Measurements from ENCODE around the gene UNC5C. TPM values are rescaled to one million over a fixed set of nuclear protein-coding genes. Genes with fewer than 3 reads are reported as not detected.

Gene UNC5C
- total and polyA plus RNA-seq, 4 donors = 0.27 to 1.2 (median 0.78) TPM

DNA sequence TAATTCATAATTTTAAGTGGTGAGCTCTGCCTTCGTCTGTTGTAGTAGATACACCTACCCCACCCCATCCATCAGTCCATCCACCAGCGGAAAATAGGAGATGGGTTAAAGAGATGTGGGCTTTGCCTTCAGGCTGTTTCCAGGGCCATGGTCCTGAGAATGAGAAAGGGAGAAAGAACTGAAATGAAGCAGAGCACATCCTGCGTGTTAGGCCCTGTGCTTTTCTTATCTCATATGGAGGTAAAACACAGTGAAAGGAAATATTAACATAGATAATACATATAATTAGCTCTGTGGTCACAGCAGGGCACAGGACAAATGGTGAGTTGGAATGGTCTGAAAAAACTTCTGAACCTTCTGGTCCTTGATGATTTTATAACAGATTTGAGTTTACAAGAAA is 397.5 kb downstream of the UNC5C start:
- no peak overlapping the region for H3K4me3 ChIP-seq (ENCODE audit: low read depth in 1 of 3, low read length in 3 of 3)
- H3K9ac ChIP-seq (ENCODE audit: low read depth in 1 of 2, low read length in 2 of 2) = no peak overlapping the region
- 87% methylated on average over 3 of the region's 3 CpGs for WGBS
- TF ChIP-seq TAF1 (conservative IDR thresholded peaks at IDR 0.05) (no peak), RAD21 (IDR thresholded peaks at IDR 0.05) (no peak), SP1 (IDR thresholded peaks at IDR 0.05) (no peak), NR2F2 (IDR thresholded peaks at IDR 0.05) (no peak), EGR1 (IDR thresholded peaks at IDR 0.05; ENCODE audit: low read depth in 2 of 2) (no peak), FOXA1 (IDR thresholded peaks at IDR 0.05) (no peak), HNF4A (conservative IDR thresholded peaks at IDR 0.05) (no peak), FOXA2 (IDR thresholded peaks at IDR 0.05) (no peak), HNF4G (IDR thresholded peaks at IDR 0.05) (no peak), JUND (IDR thresholded peaks at IDR 0.05) (no peak), CTCF (IDR thresholded peaks at IDR 0.05; ENCODE audit: low read depth, low read length, missing input control) (no peak), YY1 (IDR thresholded peaks at IDR 0.05) (no peak), RXRA (IDR thresholded peaks at IDR 0.05) (no peak), ZBTB33 (IDR thresholded peaks at IDR 0.05) (no peak), GABPA (IDR thresholded peaks at IDR 0.05 in 1 of 2, conservative IDR thresholded peaks at IDR 0.05 in 1 of 2) (no peak)
- TF ChIP-seq, protein P1, sequence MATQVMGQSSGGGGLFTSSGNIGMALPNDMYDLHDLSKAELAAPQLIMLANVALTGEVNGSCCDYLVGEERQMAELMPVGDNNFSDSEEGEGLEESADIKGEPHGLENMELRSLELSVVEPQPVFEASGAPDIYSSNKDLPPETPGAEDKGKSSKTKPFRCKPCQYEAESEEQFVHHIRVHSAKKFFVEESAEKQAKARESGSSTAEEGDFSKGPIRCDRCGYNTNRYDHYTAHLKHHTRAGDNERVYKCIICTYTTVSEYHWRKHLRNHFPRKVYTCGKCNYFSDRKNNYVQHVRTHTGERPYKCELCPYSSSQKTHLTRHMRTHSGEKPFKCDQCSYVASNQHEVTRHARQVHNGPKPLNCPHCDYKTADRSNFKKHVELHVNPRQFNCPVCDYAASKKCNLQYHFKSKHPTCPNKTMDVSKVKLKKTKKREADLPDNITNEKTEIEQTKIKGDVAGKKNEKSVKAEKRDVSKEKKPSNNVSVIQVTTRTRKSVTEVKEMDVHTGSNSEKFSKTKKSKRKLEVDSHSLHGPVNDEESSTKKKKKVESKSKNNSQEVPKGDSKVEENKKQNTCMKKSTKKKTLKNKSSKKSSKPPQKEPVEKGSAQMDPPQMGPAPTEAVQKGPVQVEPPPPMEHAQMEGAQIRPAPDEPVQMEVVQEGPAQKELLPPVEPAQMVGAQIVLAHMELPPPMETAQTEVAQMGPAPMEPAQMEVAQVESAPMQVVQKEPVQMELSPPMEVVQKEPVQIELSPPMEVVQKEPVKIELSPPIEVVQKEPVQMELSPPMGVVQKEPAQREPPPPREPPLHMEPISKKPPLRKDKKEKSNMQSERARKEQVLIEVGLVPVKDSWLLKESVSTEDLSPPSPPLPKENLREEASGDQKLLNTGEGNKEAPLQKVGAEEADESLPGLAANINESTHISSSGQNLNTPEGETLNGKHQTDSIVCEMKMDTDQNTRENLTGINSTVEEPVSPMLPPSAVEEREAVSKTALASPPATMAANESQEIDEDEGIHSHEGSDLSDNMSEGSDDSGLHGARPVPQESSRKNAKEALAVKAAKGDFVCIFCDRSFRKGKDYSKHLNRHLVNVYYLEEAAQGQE (IDR thresholded peaks at IDR 0.05) = no peak
- TF ChIP-seq, protein P2, sequence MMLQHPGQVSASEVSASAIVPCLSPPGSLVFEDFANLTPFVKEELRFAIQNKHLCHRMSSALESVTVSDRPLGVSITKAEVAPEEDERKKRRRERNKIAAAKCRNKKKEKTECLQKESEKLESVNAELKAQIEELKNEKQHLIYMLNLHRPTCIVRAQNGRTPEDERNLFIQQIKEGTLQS (IDR thresholded peaks at IDR 0.05) = no peak
- TF ChIP-seq, protein P3, sequence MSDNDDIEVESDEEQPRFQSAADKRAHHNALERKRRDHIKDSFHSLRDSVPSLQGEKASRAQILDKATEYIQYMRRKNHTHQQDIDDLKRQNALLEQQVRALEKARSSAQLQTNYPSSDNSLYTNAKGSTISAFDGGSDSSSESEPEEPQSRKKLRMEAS (IDR thresholded peaks at IDR 0.05) = no peak
- H3K27me3 ChIP-seq (ENCODE audit: control insufficient read depth in 4 of 4, insufficient read depth in 4 of 4, low read length in 3 of 4) = no peaks in the 10 kb centered on the region
- H3K36me3 ChIP-seq (ENCODE audit: control insufficient read depth in 4 of 4, insufficient read depth in 3 of 4, low read depth in 1 of 4, low read length in 3 of 4) = no peaks in the 10 kb centered on the region
- H3K27ac ChIP-seq (ENCODE audit: low read depth in 1 of 2, low read length in 2 of 2) = no peak overlapping the region
- DNase-seq (ENCODE audit: low spot score) = no peak
- H3K9me3 ChIP-seq (ENCODE audit: control insufficient read depth in 4 of 4, low read length in 3 of 4) = no peaks in the 10 kb centered on the region
- no peaks in the 10 kb centered on the region for H3K4me1 ChIP-seq (ENCODE audit: control insufficient read depth in 4 of 4, insufficient read depth in 4 of 4, low read length in 3 of 4)
